ENCODE results near the gene STMND1.

DNA sequence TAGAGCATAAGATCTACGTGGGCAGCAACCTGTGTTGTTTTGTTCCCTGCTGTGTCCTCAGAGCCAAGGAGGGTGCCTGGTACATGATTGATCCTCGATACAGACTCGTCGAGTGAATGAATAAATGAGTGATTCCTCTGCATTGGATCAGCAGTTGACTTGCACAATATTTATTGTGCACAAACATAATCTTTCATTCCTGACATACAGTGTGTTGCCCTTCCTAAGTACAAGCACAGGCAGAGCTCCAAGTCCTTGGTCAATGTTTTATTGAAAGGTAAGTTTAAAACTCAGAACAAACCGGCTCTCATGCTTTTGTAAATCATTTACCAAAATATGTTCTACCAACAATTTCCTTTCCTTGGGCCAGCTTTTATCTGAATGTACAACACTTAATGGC is 57.4 kb downstream of the STMND1 start:
- TF ChIP-seq NFRKB (IDR thresholded peaks at IDR 0.05): no peak
- no peak for TF ChIP-seq ELF4 (IDR thresholded peaks at IDR 0.05)
- TF ChIP-seq FOXM1 (IDR thresholded peaks at IDR 0.05; ENCODE audit: borderline replicate concordance): no peak
- TF ChIP-seq BHLHE40 (IDR thresholded peaks at IDR 0.05; ENCODE audit: borderline replicate concordance): no peak
- TF ChIP-seq SP1 (IDR thresholded peaks at IDR 0.05): no peak
- no peak for TF ChIP-seq ZNF384 (IDR thresholded peaks at IDR 0.05)
- no peak for TF ChIP-seq HDGF (IDR thresholded peaks at IDR 0.05; ENCODE audit: borderline replicate concordance)
- no peak for TF ChIP-seq CTBP1 (IDR thresholded peaks at IDR 0.05; ENCODE audit: borderline replicate concordance)

All from HEK293T (cell line).